GM08714 (cell line): ENCODE measurements around the gene IGSF6.

Experiments
- H3K4me3 ChIP-seq: fragments of 200-500 bp; sonication (Bioruptor generic); 2 replicates; pipeline ENCODE4 v1.5.1; 2014; ENCODE audit warnings: mild to moderate bottlenecking, low read length, inconsistent platforms
- ZNF274 ChIP-seq: IDR thresholded peaks from 2 replicates; pipeline ENCODE4 v1.6.1; 2012; ENCODE audit warnings: mild to moderate bottlenecking, low read depth, low read length

The IGSF6 gene

GRCh38 chr16:21590287-21590686, 62.1 kb downstream of the IGSF6 start:
- no peak for TF ChIP-seq ZNF274
- no peak overlapping the region for H3K4me3 ChIP-seq

- no peak overlapping the region for H3K4me3 ChIP-seq
- no peak for TF ChIP-seq ZNF274
These were observed 62.9 kb downstream of the IGSF6 start for GRCh38 chr16:21589551-21589950.
